MM.1S (cell line): Measurements from ENCODE around the gene FYN.

ENCODE experiments used
- DNase-seq: peaks from one replicate; pipeline ENCODE4 v3.0.0-alpha.2; 2015
- H2AFZ ChIP-seq: fragments of 300-600 bp; sonication (generic); 2 replicates; pipeline ENCODE4 v1.6.0; 2016; ENCODE audit warnings: antibody characterized with exemption, low read length
- H3F3A ChIP-seq: fragments of 300-600 bp; sonication (generic); 2 replicates; pipeline ENCODE4 v1.6.1; 2016; ENCODE audit warnings: mild to moderate bottlenecking, antibody characterized with exemption, low read length, moderate library complexity, mixed read lengths; ENCODE audit not compliant: insufficient read depth
- H3K27ac ChIP-seq: fragments of 300-600 bp; sonication (generic); 2 replicates; pipeline ENCODE4 v1.5.1; 2016; ENCODE audit warnings: mild to moderate bottlenecking, low read length
- H3K27me3 ChIP-seq: fragments of 300-600 bp; sonication (generic); replicated peaks from 2 replicates; pipeline ENCODE4 v1.6.0; 2016; ENCODE audit warnings: low read length; ENCODE audit not compliant: insufficient read depth
- H3K36me3 ChIP-seq: fragments of 300-600 bp; sonication (generic); replicated peaks from 2 replicates; pipeline ENCODE4 v1.6.1; 2016; ENCODE audit warnings: mild to moderate bottlenecking, low read length, mixed read lengths; ENCODE audit not compliant: insufficient read depth
- H3K4me1 ChIP-seq: fragments of 300-600 bp; sonication (generic); 2 replicates; pipeline ENCODE4 v1.6.1; 2016; ENCODE audit warnings: low read length, mixed read lengths
- H3K4me2 ChIP-seq: fragments of 300-600 bp; sonication (generic); 2 replicates; pipeline ENCODE4 v1.6.0; 2016; ENCODE audit warnings: low read depth, low read length
- H3K4me3 ChIP-seq: fragments of 300-600 bp; sonication (generic); 2 replicates; pipeline ENCODE4 v1.5.1; 2016; ENCODE audit warnings: low read length, mixed read lengths
- H3K79me2 ChIP-seq: fragments of 300-600 bp; sonication (generic); 2 replicates; pipeline ENCODE4 v1.6.1; 2016; ENCODE audit warnings: mixed run types, low read length, mixed read lengths
- H3K9ac ChIP-seq: fragments of 300-600 bp; sonication (generic); 2 replicates; pipeline ENCODE4 v1.6.1; 2016; ENCODE audit warnings: low read length, mixed read lengths
- H3K9me2 ChIP-seq: fragments of 300-600 bp; sonication (generic); replicated peaks from 2 replicates; pipeline ENCODE4 v1.6.1; 2016; ENCODE audit warnings: mild to moderate bottlenecking, low read length, mixed read lengths; ENCODE audit not compliant: insufficient read depth
- H3K9me3 ChIP-seq: fragments of 300-600 bp; sonication (generic); replicated peaks from 2 replicates; pipeline ENCODE4 v1.6.1; 2016; ENCODE audit warnings: mild to moderate bottlenecking, low read length, mixed read lengths; ENCODE audit not compliant: insufficient read depth
- H4K20me1 ChIP-seq: fragments of 300-600 bp; sonication (generic); 2 replicates; pipeline ENCODE4 v1.6.1; 2016; ENCODE audit warnings: mild to moderate bottlenecking, low read length, moderate library complexity, mixed read lengths; ENCODE audit not compliant: insufficient read depth
- EZH2 ChIP-seq: fragments of 300-600 bp; sonication (generic); optimal IDR thresholded peaks from 2 replicates; pipeline ENCODE3; 2017; ENCODE audit warnings: low read depth, mild to moderate bottlenecking, antibody characterized with exemption, low read length, mixed read lengths
- EZH2phosphoT487 ChIP-seq: fragments of 300-600 bp; sonication (generic); IDR thresholded peaks from 2 replicates; pipeline ENCODE4 v1.6.1; 2018; ENCODE audit warnings: antibody characterized with exemption, low read length
- TF ChIP-seq, protein P1 (sequence below): fragments of 300-600 bp; sonication (generic); IDR thresholded peaks from 2 replicates; pipeline ENCODE4 v1.5.1; 2016; ENCODE audit warnings: antibody characterized with exemption, low read length, mixed read lengths

Gene FYN

GRCh38 chr6:111844921-111845320, 28.3 kb downstream of the FYN start:
- Histone ChIP-seq H3K27ac (peak overlapping the region; percentile 77; the same call in 1 of the 2 replicates), H3K4me3 (peak overlapping the region; percentile 17; the same call in 1 of the 2 replicates), H3K9me2 (no peaks in the 10 kb centered on the region), H3K79me2 (no peaks in the 10 kb centered on the region), H3K9me3 (no peaks in the 10 kb centered on the region), H4K20me1 (no peaks in the 10 kb centered on the region), H3K9ac (peak overlapping the region; percentile 7; the same call in 1 of the 2 replicates), H3K36me3 (no peaks in the 10 kb centered on the region), H3F3A (peaks cover 37% of the 10 kb centered on the region), H3K4me1 (peaks cover 47% of the 10 kb centered on the region), H3K27me3 (no peaks in the 10 kb centered on the region), H2AFZ (peak overlapping the region; percentile 32), H3K4me2 (peak overlapping the region; percentile 61)
- DNase-seq, result peak; percentile 13
- TF ChIP-seq, protein P1, sequence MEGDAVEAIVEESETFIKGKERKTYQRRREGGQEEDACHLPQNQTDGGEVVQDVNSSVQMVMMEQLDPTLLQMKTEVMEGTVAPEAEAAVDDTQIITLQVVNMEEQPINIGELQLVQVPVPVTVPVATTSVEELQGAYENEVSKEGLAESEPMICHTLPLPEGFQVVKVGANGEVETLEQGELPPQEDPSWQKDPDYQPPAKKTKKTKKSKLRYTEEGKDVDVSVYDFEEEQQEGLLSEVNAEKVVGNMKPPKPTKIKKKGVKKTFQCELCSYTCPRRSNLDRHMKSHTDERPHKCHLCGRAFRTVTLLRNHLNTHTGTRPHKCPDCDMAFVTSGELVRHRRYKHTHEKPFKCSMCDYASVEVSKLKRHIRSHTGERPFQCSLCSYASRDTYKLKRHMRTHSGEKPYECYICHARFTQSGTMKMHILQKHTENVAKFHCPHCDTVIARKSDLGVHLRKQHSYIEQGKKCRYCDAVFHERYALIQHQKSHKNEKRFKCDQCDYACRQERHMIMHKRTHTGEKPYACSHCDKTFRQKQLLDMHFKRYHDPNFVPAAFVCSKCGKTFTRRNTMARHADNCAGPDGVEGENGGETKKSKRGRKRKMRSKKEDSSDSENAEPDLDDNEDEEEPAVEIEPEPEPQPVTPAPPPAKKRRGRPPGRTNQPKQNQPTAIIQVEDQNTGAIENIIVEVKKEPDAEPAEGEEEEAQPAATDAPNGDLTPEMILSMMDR, result no peak; the same call in 1 of the 2 replicates
- TF ChIP-seq EZH2phosphoT487 (no peak), EZH2 (no peak)

- Histone ChIP-seq H3K4me3 (peak overlapping the region; percentile 17; the same call in 1 of the 2 replicates), H3K4me1 (peaks cover 47% of the 10 kb centered on the region), H3K36me3 (no peaks in the 10 kb centered on the region), H3K27me3 (no peaks in the 10 kb centered on the region), H3K79me2 (no peaks in the 10 kb centered on the region), H3K27ac (peak overlapping the region; percentile 77; the same call in 1 of the 2 replicates), H3K9ac (peak overlapping the region; percentile 7; the same call in 1 of the 2 replicates), H2AFZ (peak overlapping the region; percentile 32), H3F3A (peaks cover 37% of the 10 kb centered on the region), H3K9me2 (no peaks in the 10 kb centered on the region), H3K9me3 (no peaks in the 10 kb centered on the region), H3K4me2 (peak overlapping the region; percentile 61), H4K20me1 (no peaks in the 10 kb centered on the region)
- TF ChIP-seq EZH2phosphoT487 (no peak), EZH2 (no peak)
- TF ChIP-seq, protein P1, result no peak
- DNase-seq, result peak; percentile 58
These were observed 28.9 kb downstream of the FYN start for GRCh38 chr6:111844376-111844775.

DNA sequence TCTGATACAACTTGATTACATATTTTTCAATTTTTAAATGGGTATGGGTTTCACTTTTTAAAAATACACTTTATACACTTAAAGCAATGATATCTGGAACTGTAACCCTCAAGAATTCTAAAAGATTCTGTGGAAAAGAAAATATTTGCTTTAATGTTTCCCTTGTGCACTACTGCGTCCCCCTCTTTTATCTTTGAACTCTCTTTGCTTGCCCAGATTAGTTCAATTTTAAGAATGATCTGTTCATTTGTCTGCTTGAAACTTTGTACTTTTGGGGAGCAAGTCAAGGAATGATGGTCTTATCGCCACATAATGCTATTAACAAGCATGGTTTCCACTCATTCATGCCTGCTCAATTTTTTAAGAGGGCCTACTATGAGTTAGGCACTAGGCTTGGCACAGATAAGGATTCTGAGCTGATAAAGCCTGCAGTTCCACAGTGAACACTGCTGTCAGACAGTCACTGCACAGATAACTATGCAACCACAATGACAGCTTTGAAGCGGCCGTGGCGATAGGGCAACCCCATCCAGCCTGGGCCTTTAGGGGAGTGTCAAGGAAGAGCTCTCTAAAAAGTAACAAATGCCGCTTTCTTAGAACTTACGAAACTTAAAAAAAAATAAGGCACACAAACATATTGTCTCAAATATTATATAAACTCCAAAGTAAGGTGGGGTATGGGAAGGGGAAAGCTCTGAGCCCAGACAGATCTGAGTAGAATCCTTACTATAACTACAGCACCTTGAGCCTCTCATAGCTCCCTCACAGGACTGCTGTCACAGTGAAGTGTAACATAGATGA, 29.7 kb downstream of the FYN start:
- no peaks in the 10 kb centered on the region for H3K79me2 ChIP-seq
- peak overlapping the region; percentile 26 for H3K4me3 ChIP-seq
- H3K4me1 ChIP-seq, result peaks cover 47% of the 10 kb centered on the region

More for the DNA sequence above, 29.7 kb downstream of the FYN start:
- Histone ChIP-seq H3K9me3 (no peaks in the 10 kb centered on the region), H3K27me3 (no peaks in the 10 kb centered on the region), H3K27ac (peak overlapping the region; percentile 77), H4K20me1 (no peaks in the 10 kb centered on the region), H2AFZ (peak overlapping the region; percentile 32), H3F3A (peaks cover 37% of the 10 kb centered on the region), H3K9ac (peak overlapping the region; percentile 22; the same call in 1 of the 2 replicates), H3K9me2 (no peaks in the 10 kb centered on the region), H3K36me3 (no peaks in the 10 kb centered on the region), H3K4me2 (peak overlapping the region; percentile 61)
- peak; percentile 57 for DNase-seq
- TF ChIP-seq EZH2phosphoT487 (no peak), EZH2 (no peak)
- TF ChIP-seq, protein P1, result no peak
